Suprapubic skin (tissue), 4 donors: ENCODE measurements around the gene TAF1B. TPM values are rescaled to one million over a fixed set of nuclear protein-coding genes. Genes with fewer than 3 reads are reported as not detected.

ENCODE experiments used
- DNase-seq, 2 donors: peaks; one replicate each; pipeline ENCODE4 v3.0.0-alpha.2; 2019; ENCODE audit warnings: low spot score in 2 of 2
- H3K27ac ChIP-seq: fragments of 200-600 bp; sonication (generic); one replicate; pipeline ENCODE4 v1.5.1; 2019
- H3K27me3 ChIP-seq: fragments of 200-600 bp; sonication (generic); one replicate; pipeline ENCODE4 v1.5.1; 2019
- H3K36me3 ChIP-seq: fragments of 200-600 bp; sonication (generic); one replicate; pipeline ENCODE4 v1.5.1; 2019
- H3K4me1 ChIP-seq: fragments of 200-600 bp; sonication (generic); one replicate; pipeline ENCODE4 v1.5.1; 2019
- H3K4me3 ChIP-seq: fragments of 200-600 bp; sonication (generic); one replicate; pipeline ENCODE4 v1.5.1; 2019; ENCODE audit warnings: mild to moderate bottlenecking
- H3K9me3 ChIP-seq: fragments of 200-600 bp; sonication (generic); one replicate; pipeline ENCODE4 v1.5.1; 2019
- EP300 ChIP-seq: sonication (generic); formaldehyde crosslinking; IDR thresholded peaks from one replicate; pipeline ENCODE4 v1.6.1; 2017; ENCODE audit warnings: antibody characterized with exemption
- POLR2A ChIP-seq, 2 donors: fragments of 450-650 bp; IDR thresholded peaks; one replicate each; pipeline ENCODE4 v1.6.1; 2017; ENCODE audit warnings: antibody characterized with exemption in 2 of 2, mild to moderate bottlenecking in 2 of 2, moderate library complexity in 2 of 2
- POLR2AphosphoS5 ChIP-seq, 3 donors: sonication (generic); formaldehyde crosslinking; IDR thresholded peaks; one replicate each; pipeline ENCODE4 v1.6.1; 2017; ENCODE audit warnings: antibody characterized with exemption in 3 of 3
- WGBS: methylation state at CpG from one replicate; pipeline ENCODE4 v1.1.5; 2018; 5-methylcytosine and 5-hydroxymethylcytosine counted together
- total RNA-seq, 4 donors: library from RNA; depleted of rRNA; stranded (reverse); fragments of >200 nt; gene quantifications; one replicate each; pipeline ENCODE4 v1.1.0, GENCODE V29; 2016
- TF ChIP-seq, protein P1 (sequence below), 2 donors: fragments of 200-600 bp in 1 of 2; fragments of 450-650 bp in 1 of 2; sonication (generic) in 1 of 2; IDR thresholded peaks; one replicate each; pipeline ENCODE4 v1.5.1; 2016 to 2019; ENCODE audit warnings: antibody characterized with exemption in 2 of 2, mild to moderate bottlenecking in 1 of 2, moderate library complexity in 1 of 2

The TAF1B gene
- total RNA-seq, 4 donors from 2014 or later: 12.7 to 24.0 (median 18.0) TPM

DNA sequence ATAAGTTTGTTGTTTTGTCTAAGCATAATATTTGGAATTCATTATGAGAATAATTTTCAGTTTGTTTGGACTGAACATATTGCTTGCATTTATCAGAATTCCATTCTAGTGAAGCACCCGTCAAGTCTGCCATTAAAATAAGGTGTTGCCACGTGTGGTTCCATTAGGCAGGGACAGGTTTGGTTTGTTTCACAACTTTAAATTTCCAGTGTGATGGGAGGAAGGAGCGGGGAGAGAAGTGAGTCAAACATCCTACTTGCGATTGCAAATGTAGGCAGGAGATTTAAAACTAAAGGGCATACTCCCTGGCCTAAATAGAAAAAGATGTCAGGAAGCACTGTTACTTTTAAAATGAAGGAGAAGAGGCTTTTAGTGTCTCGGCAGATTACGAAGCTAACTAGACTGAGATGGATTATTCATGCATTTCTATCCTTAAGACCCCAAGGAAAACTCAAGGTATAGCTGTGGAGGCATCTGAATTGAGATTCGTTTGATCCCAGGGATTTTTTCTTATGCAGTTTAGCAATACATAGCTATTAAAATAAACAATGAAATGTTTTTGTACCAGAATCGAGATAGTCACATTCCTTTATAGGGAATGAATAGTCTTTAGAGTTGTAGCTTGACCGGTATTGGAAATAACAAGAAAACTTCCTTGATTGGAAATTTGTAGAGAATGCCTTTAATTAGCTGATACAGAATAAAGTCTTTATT is 128.0 kb downstream of the TAF1B start:
- no peak for DNase-seq

DNA sequence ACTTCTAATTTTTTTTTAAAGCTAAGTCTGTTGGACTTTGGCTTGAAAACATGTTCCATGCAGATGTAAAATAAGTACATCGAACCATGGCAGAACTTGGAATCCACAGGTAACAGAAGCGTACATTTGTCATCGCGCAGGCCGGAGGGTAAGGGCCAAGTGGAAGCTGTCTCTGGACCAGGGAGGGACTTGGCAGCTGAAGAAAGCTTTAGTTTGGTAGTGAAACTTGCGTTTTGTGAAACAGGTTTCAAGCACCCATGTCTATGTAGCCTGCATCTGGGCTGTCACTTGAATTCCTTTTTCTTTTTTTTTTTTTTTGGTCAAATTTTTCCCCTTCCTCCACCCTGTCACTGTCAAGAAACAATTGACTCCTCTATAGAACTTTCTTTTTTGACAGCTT is 128.6 kb downstream of the TAF1B start:
- 65% methylated on average over 6 of the region's 6 CpGs for WGBS
- no peak for DNase-seq
- TF ChIP-seq, protein P1, sequence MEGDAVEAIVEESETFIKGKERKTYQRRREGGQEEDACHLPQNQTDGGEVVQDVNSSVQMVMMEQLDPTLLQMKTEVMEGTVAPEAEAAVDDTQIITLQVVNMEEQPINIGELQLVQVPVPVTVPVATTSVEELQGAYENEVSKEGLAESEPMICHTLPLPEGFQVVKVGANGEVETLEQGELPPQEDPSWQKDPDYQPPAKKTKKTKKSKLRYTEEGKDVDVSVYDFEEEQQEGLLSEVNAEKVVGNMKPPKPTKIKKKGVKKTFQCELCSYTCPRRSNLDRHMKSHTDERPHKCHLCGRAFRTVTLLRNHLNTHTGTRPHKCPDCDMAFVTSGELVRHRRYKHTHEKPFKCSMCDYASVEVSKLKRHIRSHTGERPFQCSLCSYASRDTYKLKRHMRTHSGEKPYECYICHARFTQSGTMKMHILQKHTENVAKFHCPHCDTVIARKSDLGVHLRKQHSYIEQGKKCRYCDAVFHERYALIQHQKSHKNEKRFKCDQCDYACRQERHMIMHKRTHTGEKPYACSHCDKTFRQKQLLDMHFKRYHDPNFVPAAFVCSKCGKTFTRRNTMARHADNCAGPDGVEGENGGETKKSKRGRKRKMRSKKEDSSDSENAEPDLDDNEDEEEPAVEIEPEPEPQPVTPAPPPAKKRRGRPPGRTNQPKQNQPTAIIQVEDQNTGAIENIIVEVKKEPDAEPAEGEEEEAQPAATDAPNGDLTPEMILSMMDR (IDR thresholded peaks at IDR 0.05): no peak
- TF ChIP-seq EP300 (no peak), POLR2A (IDR thresholded peaks at IDR 0.05) (no peak), POLR2AphosphoS5 (IDR thresholded peaks at IDR 0.05) (no peak)
- peaks cover 63% of the 10 kb centered on the region for H3K4me1 ChIP-seq
- no peaks in the 10 kb centered on the region for H3K27me3 ChIP-seq
- no peaks in the 10 kb centered on the region for H3K9me3 ChIP-seq
- peak overlapping the region; percentile 87 for H3K27ac ChIP-seq
- H3K4me3 ChIP-seq: no peak overlapping the region
- peaks cover 6% of the 10 kb centered on the region for H3K36me3 ChIP-seq

More for the DNA sequence above, 128.0 kb downstream of the TAF1B start:
- Histone ChIP-seq H3K27me3 (no peaks in the 10 kb centered on the region), H3K9me3 (no peaks in the 10 kb centered on the region), H3K36me3 (peaks cover 6% of the 10 kb centered on the region), H3K4me3 (no peak overlapping the region), H3K4me1 (peaks cover 60% of the 10 kb centered on the region), H3K27ac (peak overlapping the region; percentile 87)
- WGBS: 52% methylated on average over 9 of the region's 9 CpGs
- TF ChIP-seq POLR2A (IDR thresholded peaks at IDR 0.05) (no peak), POLR2AphosphoS5 (IDR thresholded peaks at IDR 0.05) (peak in 1 of 3 donors; percentile 42), EP300 (no peak)

DNA sequence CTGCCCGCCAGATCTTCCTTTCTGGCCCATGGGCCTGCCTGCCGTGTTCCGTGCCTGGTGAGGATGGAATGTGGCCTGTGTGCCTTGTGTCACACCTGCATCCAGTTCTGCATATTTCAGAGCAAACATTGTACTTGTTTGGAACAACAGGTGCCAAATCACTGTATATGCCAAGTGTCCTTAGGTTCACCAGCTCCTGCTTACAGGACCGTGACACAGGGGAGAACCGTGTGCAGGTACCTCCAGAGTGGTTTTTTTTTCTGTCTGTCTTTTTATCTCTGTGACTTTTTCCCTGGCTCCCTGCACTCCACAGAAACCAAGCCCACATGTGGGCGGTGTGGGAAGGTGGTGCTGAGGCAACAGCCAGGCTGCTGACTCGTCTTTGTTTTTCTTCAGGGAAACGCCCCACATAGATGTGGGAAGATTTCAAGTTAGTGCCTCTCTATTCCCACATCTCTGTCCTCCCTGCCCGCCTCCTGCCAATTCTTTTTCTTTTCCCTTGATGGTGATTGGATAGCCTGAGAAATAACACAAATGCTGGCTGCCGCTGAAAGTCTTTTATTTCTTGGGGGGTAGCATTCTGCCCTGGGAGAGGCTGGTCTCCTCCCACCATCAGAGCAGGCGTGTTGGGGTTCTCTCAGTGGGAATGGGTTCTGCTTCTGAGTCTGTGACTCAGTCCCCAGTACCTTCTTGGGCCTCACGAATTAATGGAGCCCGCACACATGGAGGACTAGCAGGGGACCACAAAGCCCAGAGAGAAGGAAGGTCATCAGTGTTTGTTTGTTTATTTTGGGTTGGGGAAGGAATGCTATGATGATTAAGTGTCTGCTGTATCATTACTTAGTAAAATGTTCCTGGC is 129.6 kb downstream of the TAF1B start:
- WGBS: 42% methylated on average over 13 of the region's 13 CpGs
- no peaks in the 10 kb centered on the region for H3K9me3 ChIP-seq
- H3K27me3 ChIP-seq: no peaks in the 10 kb centered on the region
- peak in 1 of 2 donors; percentile 82 for DNase-seq
- peaks cover 62% of the 10 kb centered on the region for H3K4me1 ChIP-seq
- peaks cover 9% of the 10 kb centered on the region for H3K36me3 ChIP-seq
- H3K27ac ChIP-seq: peak overlapping the region; percentile 87
- no peak overlapping the region for H3K4me3 ChIP-seq
- TF ChIP-seq, protein P1 (IDR thresholded peaks at IDR 0.05): no peak
- TF ChIP-seq POLR2AphosphoS5 (IDR thresholded peaks at IDR 0.05): no peak
- no peak for TF ChIP-seq POLR2A (IDR thresholded peaks at IDR 0.05)

DNA sequence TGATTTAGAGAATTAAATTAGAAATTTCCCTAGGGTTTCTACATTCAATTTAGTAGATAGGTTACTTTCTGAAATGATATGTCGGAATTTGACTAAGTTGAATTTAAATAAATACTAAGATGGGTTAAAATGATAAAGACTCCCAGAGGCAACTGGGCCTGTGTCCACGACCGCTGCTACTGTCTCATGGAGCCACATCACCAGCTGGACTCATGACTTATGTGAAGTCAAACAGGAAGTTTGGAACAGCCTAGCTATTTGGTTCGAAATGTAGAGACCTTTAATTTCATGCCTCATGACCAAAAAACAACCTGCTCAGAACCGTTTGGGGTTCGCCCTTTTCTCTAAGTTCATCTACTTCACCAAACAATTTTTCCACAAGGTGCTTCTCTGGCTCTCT is 130.4 kb downstream of the TAF1B start:
- Histone ChIP-seq H3K4me1 (peaks cover 54% of the 10 kb centered on the region), H3K9me3 (no peaks in the 10 kb centered on the region), H3K27ac (peak overlapping the region; percentile 87), H3K27me3 (no peaks in the 10 kb centered on the region), H3K4me3 (no peak overlapping the region), H3K36me3 (peaks cover 4% of the 10 kb centered on the region)
- TF ChIP-seq EP300: no peak
- TF ChIP-seq, protein P1 (IDR thresholded peaks at IDR 0.05): no peak
- no peak for TF ChIP-seq POLR2A (IDR thresholded peaks at IDR 0.05)
- TF ChIP-seq POLR2AphosphoS5 (IDR thresholded peaks at IDR 0.05): no peak
- DNase-seq: no peak
- 70% methylated on average over 6 of the region's 6 CpGs for WGBS

DNA sequence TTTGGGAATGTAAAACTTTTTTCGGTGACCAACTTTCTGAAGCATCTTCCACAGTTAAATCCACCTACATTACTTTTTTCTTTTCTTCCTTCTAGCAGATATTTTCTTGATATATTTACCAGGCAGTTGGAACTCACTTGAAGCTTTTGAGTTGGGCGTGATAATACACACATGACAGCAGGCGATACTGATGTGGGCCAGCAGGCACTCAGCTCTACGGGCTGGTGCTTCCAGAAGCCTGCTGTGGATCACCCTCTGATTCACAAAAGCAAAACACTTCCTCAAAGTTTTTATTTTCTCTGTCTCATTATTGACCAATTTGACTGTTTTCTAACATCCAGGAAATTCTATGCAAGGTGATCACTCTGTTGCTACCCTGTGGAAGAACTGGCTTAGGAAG is 131.1 kb downstream of the TAF1B start:
- H3K27ac ChIP-seq: peak overlapping the region; percentile 87

More for the DNA sequence above, 131.1 kb downstream of the TAF1B start:
- no peak for DNase-seq
- no peak overlapping the region for H3K4me3 ChIP-seq
- peaks cover 4% of the 10 kb centered on the region for H3K36me3 ChIP-seq
- H3K9me3 ChIP-seq: no peaks in the 10 kb centered on the region
- TF ChIP-seq POLR2AphosphoS5 (IDR thresholded peaks at IDR 0.05) (no peak), POLR2A (IDR thresholded peaks at IDR 0.05) (no peak), EP300 (no peak)
- TF ChIP-seq, protein P1 (IDR thresholded peaks at IDR 0.05): no peak
- H3K4me1 ChIP-seq: peaks cover 52% of the 10 kb centered on the region
- WGBS: 76% methylated on average over 4 of the region's 4 CpGs
- no peaks in the 10 kb centered on the region for H3K27me3 ChIP-seq
